ENCODE data around the gene PAH. TPM values are rescaled to one million over a fixed set of nuclear protein-coding genes. Genes with fewer than 3 reads are reported as not detected.
"Not testable (repeated sequence)": the region's sequence is repeated elsewhere in the genome, so short reads cannot be mapped to it uniquely, and the experiment has no call there.

Gene PAH
- total RNA-seq, 2 experiments from 2014 or later: not detected

GRCh38 chr12:102871014-102871413 is 46.0 kb downstream of the PAH start:
- ChIA-PET CTCF (no interaction called here), POLR2A (no interaction called here)
- DNase-seq: no peak
- no peaks in the 10 kb centered on the region for H3K36me3 Mint-ChIP-seq (ENCODE audit: low read depth)
- no peaks in the 10 kb centered on the region for H3K4me1 Mint-ChIP-seq
- no peaks in the 10 kb centered on the region for H3K27me3 Mint-ChIP-seq
- H3K27ac Mint-ChIP-seq: no peak overlapping the region
- H3K4me3 Mint-ChIP-seq: no peak overlapping the region
- H3K9me3 Mint-ChIP-seq: no peaks in the 10 kb centered on the region

- Mint-ChIP-seq H3K4me3 (no peak overlapping the region), H3K36me3 (ENCODE audit: low read depth) (no peaks in the 10 kb centered on the region), H3K4me1 (no peaks in the 10 kb centered on the region), H3K27me3 (no peaks in the 10 kb centered on the region), H3K9me3 (no peaks in the 10 kb centered on the region), H3K27ac (no peak overlapping the region)
- CTCF ChIA-PET: no interaction called here
- POLR2A ChIA-PET: no interaction called here
- DNase-seq: no peak
Measured at GRCh38 chr12:102869571-102869970, 47.5 kb downstream of the PAH start.

- Mint-ChIP-seq H3K27me3 (no peaks in the 10 kb centered on the region), H3K4me3 (no peak overlapping the region), H3K27ac (no peak overlapping the region), H3K36me3 (ENCODE audit: low read depth) (no peaks in the 10 kb centered on the region), H3K9me3 (peaks cover 3% of the 10 kb centered on the region), H3K4me1 (no peaks in the 10 kb centered on the region)
- DNase-seq: no peak
- CTCF ChIA-PET: interaction anchor here (1.2 kb wide), 1 partner anchor 18 kb away, joined by 4 read pairs; no protein-coding TSS in a partner anchor
- POLR2A ChIA-PET: no interaction called here
Measured at GRCh38 chr12:102865821-102866615, 51.0 kb downstream of the PAH start.

GRCh38 chr12:102862486-102862885 is 54.6 kb downstream of the PAH start:
- no peak overlapping the region for H3K4me3 Mint-ChIP-seq
- POLR2A ChIA-PET: no interaction called here
- H3K36me3 Mint-ChIP-seq (ENCODE audit: low read depth): no peaks in the 10 kb centered on the region
- peaks cover 3% of the 10 kb centered on the region for H3K9me3 Mint-ChIP-seq
- no peak for DNase-seq
- H3K27ac Mint-ChIP-seq: no peak overlapping the region
- CTCF ChIA-PET: no interaction called here
- H3K27me3 Mint-ChIP-seq: no peaks in the 10 kb centered on the region
- H3K4me1 Mint-ChIP-seq: no peaks in the 10 kb centered on the region

- H3K27ac Mint-ChIP-seq: no peak overlapping the region
- ChIA-PET CTCF (interaction anchor here (0.7 kb wide), 1 partner anchor 32 kb away, joined by 3 read pairs; no protein-coding TSS in a partner anchor), POLR2A (no interaction called here)
- H3K27me3 Mint-ChIP-seq: no peaks in the 10 kb centered on the region
- H3K9me3 Mint-ChIP-seq: no peaks in the 10 kb centered on the region
- no peaks in the 10 kb centered on the region for H3K36me3 Mint-ChIP-seq (ENCODE audit: low read depth)
- no peaks in the 10 kb centered on the region for H3K4me1 Mint-ChIP-seq
- H3K4me3 Mint-ChIP-seq: no peak overlapping the region
- no peak for DNase-seq
Measured at GRCh38 chr12:102851246-102851645, 65.8 kb downstream of the PAH start.

- POLR2A ChIA-PET: no interaction called here
- H3K27ac Mint-ChIP-seq: no peak overlapping the region
- CTCF ChIA-PET: no interaction called here
Measured at GRCh38 chr12:102849722-102850447, 67.2 kb downstream of the PAH start.

GRCh38 chr12:102848832-102849231 is 68.2 kb downstream of the PAH start:
- POLR2A ChIA-PET: no interaction called here
- no peak for DNase-seq
- H3K36me3 Mint-ChIP-seq (ENCODE audit: low read depth): no peaks in the 10 kb centered on the region
- no peaks in the 10 kb centered on the region for H3K9me3 Mint-ChIP-seq
- CTCF ChIA-PET: no interaction called here
- no peaks in the 10 kb centered on the region for H3K27me3 Mint-ChIP-seq
- no peak overlapping the region for H3K27ac Mint-ChIP-seq
- H3K4me3 Mint-ChIP-seq: no peak overlapping the region
- H3K4me1 Mint-ChIP-seq: no peaks in the 10 kb centered on the region

More at GRCh38 chr12:102849722-102850447, 67.2 kb downstream of the PAH start:
- DNase-seq: no peak
- Mint-ChIP-seq H3K27me3 (no peaks in the 10 kb centered on the region), H3K9me3 (no peaks in the 10 kb centered on the region), H3K36me3 (ENCODE audit: low read depth) (no peaks in the 10 kb centered on the region), H3K4me1 (no peaks in the 10 kb centered on the region), H3K4me3 (no peak overlapping the region)

GRCh38 chr12:102847131-102847530 is 69.9 kb downstream of the PAH start:
- H3K27ac Mint-ChIP-seq: no peak overlapping the region
- H3K9me3 Mint-ChIP-seq: no peaks in the 10 kb centered on the region
- no peak overlapping the region for H3K4me3 Mint-ChIP-seq
- no peak for DNase-seq
- POLR2A ChIA-PET: no interaction called here
- H3K27me3 Mint-ChIP-seq: no peaks in the 10 kb centered on the region
- CTCF ChIA-PET: no interaction called here
- no peaks in the 10 kb centered on the region for H3K36me3 Mint-ChIP-seq (ENCODE audit: low read depth)
- H3K4me1 Mint-ChIP-seq: no peaks in the 10 kb centered on the region

GRCh38 chr12:102833687-102834441 is 83.2 kb downstream of the PAH start:
- Mint-ChIP-seq H3K36me3 (ENCODE audit: low read depth) (no peaks in the 10 kb centered on the region), H3K27me3 (no peaks in the 10 kb centered on the region), H3K4me3 (no peak overlapping the region), H3K27ac (no peak overlapping the region), H3K4me1 (no peaks in the 10 kb centered on the region), H3K9me3 (peaks cover 3% of the 10 kb centered on the region)
- DNase-seq: no peak
- CTCF ChIA-PET: interaction anchor here (0.6 kb wide), 1 partner anchor 939 kb away, joined by 5 read pairs; no protein-coding TSS in a partner anchor
- POLR2A ChIA-PET: no interaction called here

- POLR2A ChIA-PET; H3K27me3 Mint-ChIP-seq; H3K4me3 Mint-ChIP-seq; H3K36me3 Mint-ChIP-seq (ENCODE audit: low read depth); H3K27ac Mint-ChIP-seq; H3K9me3 Mint-ChIP-seq; CTCF ChIA-PET; H3K4me1 Mint-ChIP-seq; DNase-seq: not testable (repeated sequence)
Measured at GRCh38 chr12:102832826-102833225, 84.2 kb downstream of the PAH start.

- DNase-seq: no peak
- no peak overlapping the region for H3K4me3 Mint-ChIP-seq
- no peak overlapping the region for H3K27ac Mint-ChIP-seq
Measured at GRCh38 chr12:102824218-102824835, 92.7 kb downstream of the PAH start.

GRCh38 chr12:102821149-102821548 is 95.9 kb downstream of the PAH start:
- Mint-ChIP-seq H3K9me3 (no peaks in the 10 kb centered on the region), H3K36me3 (ENCODE audit: low read depth) (no peaks in the 10 kb centered on the region), H3K4me3 (no peak overlapping the region), H3K4me1 (no peaks in the 10 kb centered on the region), H3K27ac (no peak overlapping the region), H3K27me3 (peaks cover 4% of the 10 kb centered on the region)
- ChIA-PET POLR2A (no interaction called here), CTCF (no interaction called here)
- DNase-seq: no peak

More at GRCh38 chr12:102824218-102824835, 92.7 kb downstream of the PAH start:
- H3K9me3 Mint-ChIP-seq: no peaks in the 10 kb centered on the region
- no peaks in the 10 kb centered on the region for H3K4me1 Mint-ChIP-seq
- peaks cover 4% of the 10 kb centered on the region for H3K27me3 Mint-ChIP-seq
- ChIA-PET CTCF (no interaction called here), POLR2A (no interaction called here)
- H3K36me3 Mint-ChIP-seq (ENCODE audit: low read depth): no peaks in the 10 kb centered on the region
